Liver (tissue), 9 donors: Measurements from ENCODE around the gene HSPBAP1. TPM values are rescaled to one million over a fixed set of nuclear protein-coding genes. Genes with fewer than 3 reads are reported as not detected.

Source experiments
- DNase-seq: peaks from one replicate; pipeline ENCODE4 v3.0.0-alpha.2; 2017; ENCODE audit warnings: low spot score
- H3K27ac ChIP-seq, 2 donors: one replicate each; pipeline ENCODE4 v1.7.0; 2013; ENCODE audit warnings: inconsistent platforms in 2 of 2, low read length in 2 of 2, control low read depth in 1 of 2, low read depth in 1 of 2, mild to moderate bottlenecking in 1 of 2
- H3K27me3 ChIP-seq, 4 donors: one replicate each; pipeline versions ENCODE4 v1.6.1 to v1.7.0; 2013; ENCODE audit warnings: low read length in 3 of 4, inconsistent platforms in 1 of 4, mild to moderate bottlenecking in 1 of 4, moderate library complexity in 1 of 4; ENCODE audit not compliant: control insufficient read depth in 4 of 4, insufficient read depth in 4 of 4
- H3K36me3 ChIP-seq, 4 donors: one replicate each; pipeline versions ENCODE4 v1.6.1 to v1.7.0; 2013; ENCODE audit warnings: low read length in 3 of 4, mild to moderate bottlenecking in 3 of 4, low read depth in 1 of 4, moderate library complexity in 1 of 4; ENCODE audit not compliant: control insufficient read depth in 4 of 4, insufficient read depth in 3 of 4
- H3K4me1 ChIP-seq, 4 donors: one replicate each; pipeline versions ENCODE4 v1.6.1 to v1.7.0; 2013; ENCODE audit warnings: low read length in 3 of 4, mild to moderate bottlenecking in 3 of 4, moderate library complexity in 1 of 4; ENCODE audit not compliant: control insufficient read depth in 4 of 4, insufficient read depth in 4 of 4
- H3K4me3 ChIP-seq, 3 donors: one replicate each; pipeline versions ENCODE4 v1.6.1 to v1.7.0; 2013; ENCODE audit warnings: low read length in 3 of 3, control low read depth in 1 of 3, low read depth in 1 of 3, mild to moderate bottlenecking in 1 of 3
- H3K9ac ChIP-seq, 2 donors: one replicate each; pipeline ENCODE4 v1.7.0; 2013; ENCODE audit warnings: low read length in 2 of 2, mild to moderate bottlenecking in 2 of 2, moderate library complexity in 2 of 2, control low read depth in 1 of 2, low read depth in 1 of 2
- H3K9me3 ChIP-seq, 4 donors: one replicate each; pipeline versions ENCODE4 v1.6.1 to v1.7.0; 2013; ENCODE audit warnings: low read length in 3 of 4; ENCODE audit not compliant: control insufficient read depth in 4 of 4
- ATF3 ChIP-seq: IDR thresholded peaks from 2 replicates; pipeline ENCODE4 v1.6.1; 2016; ENCODE audit warnings: antibody characterized with exemption
- CTCF ChIP-seq: fragments of 150-350 bp; IDR thresholded peaks from 2 replicates; pipeline ENCODE4 v1.5.1; 2017; ENCODE audit warnings: improper control_type of control experiment, low read depth, low read length; ENCODE audit not compliant: missing input control
- EGR1 ChIP-seq, 2 donors: IDR thresholded peaks; 2 replicates each; pipeline ENCODE4 v1.6.1; 2016 to 2018; ENCODE audit warnings: antibody characterized with exemption in 2 of 2, low read depth in 2 of 2
- FOXA1 ChIP-seq: IDR thresholded peaks from 2 replicates; pipeline ENCODE4 v1.6.1; 2016; ENCODE audit warnings: antibody characterized with exemption
- FOXA2 ChIP-seq: IDR thresholded peaks from 2 replicates; pipeline ENCODE4 v1.6.1; 2016; ENCODE audit warnings: antibody characterized with exemption
- GABPA ChIP-seq, 2 donors: IDR thresholded peaks in 1 of 2; conservative IDR thresholded peaks in 1 of 2; 2 replicates each; pipeline ENCODE4 v1.6.1; 2016; ENCODE audit warnings: antibody characterized with exemption in 2 of 2, mild to moderate bottlenecking in 1 of 2, moderate library complexity in 1 of 2
- HNF4A ChIP-seq, 2 donors: conservative IDR thresholded peaks; 2 replicates each; pipeline ENCODE4 v1.6.1; 2016; ENCODE audit warnings: antibody characterized with exemption in 2 of 2, mild to moderate bottlenecking in 2 of 2
- HNF4G ChIP-seq: IDR thresholded peaks from 2 replicates; pipeline ENCODE4 v1.6.1; 2016; ENCODE audit warnings: antibody characterized with exemption
- JUND ChIP-seq, 2 donors: IDR thresholded peaks; 2 replicates each; pipeline ENCODE4 v1.6.1; 2016; ENCODE audit warnings: antibody characterized with exemption in 2 of 2
- MAX ChIP-seq: IDR thresholded peaks from 2 replicates; pipeline ENCODE4 v1.6.1; 2016; ENCODE audit warnings: antibody characterized with exemption
- NR2F2 ChIP-seq: IDR thresholded peaks from 2 replicates; pipeline ENCODE4 v1.6.1; 2016; ENCODE audit warnings: antibody characterized with exemption
- RAD21 ChIP-seq, 2 donors: IDR thresholded peaks; 2 replicates each; pipeline ENCODE4 v1.6.1; 2016; ENCODE audit warnings: antibody characterized with exemption in 2 of 2, mild to moderate bottlenecking in 2 of 2
- REST ChIP-seq: IDR thresholded peaks from 2 replicates; pipeline ENCODE4 v1.6.1; 2016; ENCODE audit warnings: antibody characterized with exemption, mild to moderate bottlenecking
- RXRA ChIP-seq, 2 donors: IDR thresholded peaks; 2 replicates each; pipeline ENCODE4 v1.6.1; 2017 to 2018; ENCODE audit warnings: antibody characterized with exemption in 2 of 2, mild to moderate bottlenecking in 1 of 2
- SP1 ChIP-seq: IDR thresholded peaks from 2 replicates; pipeline ENCODE4 v1.6.1; 2018; ENCODE audit warnings: antibody characterized with exemption, mild to moderate bottlenecking
- TAF1 ChIP-seq: conservative IDR thresholded peaks from 2 replicates; pipeline ENCODE4 v1.6.1; 2016; ENCODE audit warnings: antibody characterized with exemption, mild to moderate bottlenecking
- YY1 ChIP-seq: IDR thresholded peaks from 2 replicates; pipeline ENCODE4 v1.6.1; 2016; ENCODE audit warnings: antibody characterized with exemption, mild to moderate bottlenecking
- ZBTB33 ChIP-seq: IDR thresholded peaks from 2 replicates; pipeline ENCODE4 v1.6.1; 2016; ENCODE audit warnings: antibody characterized with exemption
- WGBS: extraction: QIAGEN DNeasy Blood & Tissue Kit; methylation state at CpG from one replicate; pipeline ENCODE4 v1.1.7; 2013; 5-methylcytosine and 5-hydroxymethylcytosine counted together
- polyA plus RNA-seq, 2 donors: library from polyadenylated mRNA; stranded (reverse) in 1 of 2; unstranded in 1 of 2; fragments of 200-250 nt in 1 of 2; fragments of >200 nt in 1 of 2; fragmentation: Nextera tagmentation in 1 of 2; extraction: Ambion mirVana in 1 of 2; gene quantifications; one replicate each; pipeline versions ENCODE4 v1.2.1 to v1.2.3, GENCODE V29; 2013 to 2015
- total RNA-seq, 2 donors: library from RNA; depleted of rRNA; stranded (reverse); fragments of >200 nt; gene quantifications; one replicate each; pipeline ENCODE4 v1.2.3, GENCODE V29; 2014
- donor health status: healthy.
- donor health status: healthy.
- donor health status: healthy.
- donor health status: healthy.
- donor health status: healthy.

HSPBAP1 gene
- total and polyA plus RNA-seq, 4 donors, result 2.2 to 5.3 (median 3.9) TPM

- no peak for TF ChIP-seq REST
- no peak for TF ChIP-seq MAX
- no peak for TF ChIP-seq EGR1 (IDR thresholded peaks at IDR 0.05; ENCODE audit: low read depth in 2 of 2)
- TF ChIP-seq RAD21 (IDR thresholded peaks at IDR 0.05), result no peak
- TF ChIP-seq FOXA2, result no peak
- no peak for TF ChIP-seq RXRA (IDR thresholded peaks at IDR 0.05)
- no peak for TF ChIP-seq TAF1
- no peak for TF ChIP-seq HNF4G
Measured at GRCh38 chr3:122789585-122790273, 3.9 kb downstream of the HSPBAP1 start (continued).

- no peak overlapping the region for H3K27ac ChIP-seq
- no peak overlapping the region for H3K9ac ChIP-seq
- TF ChIP-seq YY1 (no peak), CTCF (no peak), JUND (IDR thresholded peaks at IDR 0.05) (no peak), TAF1 (no peak), REST (no peak), GABPA (IDR thresholded peaks at IDR 0.05 in 1 of 2, conservative IDR thresholded peaks at IDR 0.05 in 1 of 2) (no peak), RAD21 (IDR thresholded peaks at IDR 0.05) (no peak), FOXA1 (no peak), SP1 (no peak), FOXA2 (no peak), HNF4A (conservative IDR thresholded peaks at IDR 0.05) (no peak), NR2F2 (no peak), HNF4G (no peak), ATF3 (no peak), EGR1 (IDR thresholded peaks at IDR 0.05; ENCODE audit: low read depth in 2 of 2) (no peak), RXRA (IDR thresholded peaks at IDR 0.05) (no peak), ZBTB33 (no peak)
- no peak for DNase-seq
- H3K36me3 ChIP-seq, result no peaks in the 10 kb centered on the region
- WGBS, result 80% methylated on average over 2 of the region's 2 CpGs
- H3K4me1 ChIP-seq, result no peaks in the 10 kb centered on the region
- H3K4me3 ChIP-seq, result no peak overlapping the region
- H3K9me3 ChIP-seq, result no peaks in the 10 kb centered on the region
- H3K27me3 ChIP-seq, result no peaks in the 10 kb centered on the region
Measured at GRCh38 chr3:122787872-122788271, 5.8 kb downstream of the HSPBAP1 start.
